ENCODE results near the gene XPO1.

DNA sequence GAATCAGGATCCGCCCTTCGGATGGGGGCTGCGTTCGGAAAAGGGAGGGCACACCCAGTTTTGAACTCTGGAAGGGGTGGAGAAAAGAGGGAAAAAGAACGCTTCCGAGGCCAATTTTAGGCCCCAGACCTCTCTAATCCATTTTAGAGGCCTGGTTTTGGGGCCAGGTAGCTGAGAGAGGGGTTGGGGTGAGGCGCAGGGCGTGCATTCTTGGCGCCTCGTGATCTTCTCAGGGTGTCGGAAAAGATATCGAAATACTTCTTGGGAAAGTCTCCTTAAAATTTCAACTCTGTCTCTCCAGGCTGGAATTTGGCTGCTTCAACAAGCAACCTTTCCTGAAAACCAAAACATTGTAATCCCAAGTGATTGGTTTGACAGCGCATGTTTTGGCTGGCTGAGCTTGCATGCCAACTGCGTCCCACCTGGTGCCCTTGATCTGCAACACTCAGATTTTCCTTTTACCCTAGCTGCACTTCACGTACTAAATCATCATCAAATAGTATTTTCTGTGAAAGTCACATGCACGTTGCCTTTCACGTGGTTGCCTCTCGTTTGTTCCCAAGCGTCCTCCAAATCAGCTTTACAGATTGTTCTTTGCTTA is 864 bp upstream of the XPO1 start:
- TF ChIP-seq POLR2A (IDR thresholded peaks at IDR 0.05) = no peak
- TF ChIP-seq, protein P1, sequence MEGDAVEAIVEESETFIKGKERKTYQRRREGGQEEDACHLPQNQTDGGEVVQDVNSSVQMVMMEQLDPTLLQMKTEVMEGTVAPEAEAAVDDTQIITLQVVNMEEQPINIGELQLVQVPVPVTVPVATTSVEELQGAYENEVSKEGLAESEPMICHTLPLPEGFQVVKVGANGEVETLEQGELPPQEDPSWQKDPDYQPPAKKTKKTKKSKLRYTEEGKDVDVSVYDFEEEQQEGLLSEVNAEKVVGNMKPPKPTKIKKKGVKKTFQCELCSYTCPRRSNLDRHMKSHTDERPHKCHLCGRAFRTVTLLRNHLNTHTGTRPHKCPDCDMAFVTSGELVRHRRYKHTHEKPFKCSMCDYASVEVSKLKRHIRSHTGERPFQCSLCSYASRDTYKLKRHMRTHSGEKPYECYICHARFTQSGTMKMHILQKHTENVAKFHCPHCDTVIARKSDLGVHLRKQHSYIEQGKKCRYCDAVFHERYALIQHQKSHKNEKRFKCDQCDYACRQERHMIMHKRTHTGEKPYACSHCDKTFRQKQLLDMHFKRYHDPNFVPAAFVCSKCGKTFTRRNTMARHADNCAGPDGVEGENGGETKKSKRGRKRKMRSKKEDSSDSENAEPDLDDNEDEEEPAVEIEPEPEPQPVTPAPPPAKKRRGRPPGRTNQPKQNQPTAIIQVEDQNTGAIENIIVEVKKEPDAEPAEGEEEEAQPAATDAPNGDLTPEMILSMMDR (IDR thresholded peaks at IDR 0.05) = no peak

All from transverse colon (tissue), 3 donors.